Endothelial cell of umbilical vein (primary cell): ENCODE results near the gene GON7. TPM values are rescaled to one million over a fixed set of nuclear protein-coding genes. Genes with fewer than 3 reads are reported as not detected.
"Not testable (repeated sequence)": the region's sequence is repeated elsewhere in the genome, so short reads cannot be mapped to it uniquely, and the experiment has no call there.

Experiments
- BruUV-seq: library from RNA; stranded (reverse); fragments of 400-500 nt; replicated peaks from 2 replicates; lab custom pipeline; 2021; lab: Mats Ljungman, UMichigan
- CTCF ChIA-PET: fragments of 300-600, 350-600 bp; sonication (Branson Sonifier 250); formaldehyde crosslinking; loops from one replicate; lab custom pipeline; 2021; ENCODE audit warnings: antibody characterized with exemption, inconsistent platforms; lab: Charles Lee
- POLR2A ChIA-PET: fragments of 300-600, 350-600 bp; sonication (Branson Sonifier 250); formaldehyde crosslinking; loops from one replicate; lab custom pipeline; 2021; ENCODE audit warnings: antibody characterized with exemption, inconsistent platforms; lab: Charles Lee
- DNase-seq: peaks from one replicate; pipeline ENCODE4 v3.0.0-alpha.2; 2011; ENCODE audit warnings: low read depth, low spot score
- FAIRE-seq: peaks from 2 replicates; lab custom pipeline; 2011; peaks lifted over from hg19 to GRCh38; lab: Jason Lieb, UNC
- H2AFZ ChIP-seq: 2 replicates; pipeline ENCODE4 v1.6.0; 2012; ENCODE audit warnings: low read depth, low read length, control low read depth, inconsistent platforms
- H3K27ac ChIP-seq: 2 replicates; pipeline ENCODE4 v1.5.1; 2011; ENCODE audit warnings: low read depth, mild to moderate bottlenecking, control low read depth, low read length, moderate library complexity; ENCODE audit not compliant: insufficient read depth
- H3K27me3 ChIP-seq, 2 experiments: 2 replicates each; pipeline versions ENCODE4 v1.6.0 to v1.6.1; 2011; ENCODE audit warnings: low read length in 2 of 2, mixed read lengths in 1 of 2; ENCODE audit not compliant: control insufficient read depth in 2 of 2, insufficient read depth in 2 of 2
- H3K36me3 ChIP-seq, 2 experiments: 2 replicates in 1 of 2; 3 replicates in 1 of 2; pipeline ENCODE4 v1.5.1; 2011; ENCODE audit warnings: low read length in 2 of 2, mild to moderate bottlenecking in 1 of 2, moderate library complexity in 1 of 2; ENCODE audit not compliant: control insufficient read depth in 2 of 2, insufficient read depth in 2 of 2; ENCODE audit errors: extremely low read depth in 1 of 2
- H3K4me1 ChIP-seq: 3 replicates; pipeline ENCODE4 v1.5.1; 2011; ENCODE audit warnings: mild to moderate bottlenecking, low read length; ENCODE audit not compliant: control insufficient read depth, insufficient read depth; ENCODE audit errors: extremely low read depth
- H3K4me2 ChIP-seq: 2 replicates; pipeline ENCODE4 v1.6.1; 2011; ENCODE audit warnings: low read length, control low read depth, mixed read lengths; ENCODE audit not compliant: insufficient read depth
- H3K4me3 ChIP-seq, 3 experiments: fragments of 200-600 bp in 1 of 3; sonication (generic), shearing (Covaris generic) in 1 of 3; replicated peaks in 1 of 3; 2 replicates each; pipeline ENCODE4 v1.5.1; 2011 to 2016; ENCODE audit warnings: control low read depth in 3 of 3, low read length in 3 of 3, mild to moderate bottlenecking in 2 of 3, inconsistent platforms in 1 of 3, low read depth in 1 of 3, moderate library complexity in 1 of 3; ENCODE audit not compliant: insufficient read depth in 1 of 3
- H3K79me2 ChIP-seq: 2 replicates; pipeline ENCODE4 v1.6.0; 2012; ENCODE audit warnings: low read length, inconsistent platforms; ENCODE audit not compliant: control insufficient read depth, insufficient read depth
- H3K9ac ChIP-seq: replicated peaks from 2 replicates; pipeline ENCODE3; 2011; ENCODE audit warnings: low read length, control low read depth; ENCODE audit not compliant: insufficient read depth; ENCODE audit errors: extremely low read depth
- H3K9me1 ChIP-seq: replicated peaks from 3 replicates; pipeline ENCODE4 v1.6.0; 2011; ENCODE audit warnings: mild to moderate bottlenecking, low read length; ENCODE audit not compliant: control insufficient read depth, insufficient read depth; ENCODE audit errors: extremely low read depth
- H3K9me3 ChIP-seq: replicated peaks from 2 replicates; pipeline ENCODE4 v1.5.1; 2012; ENCODE audit warnings: low read length, inconsistent platforms; ENCODE audit not compliant: control insufficient read depth, insufficient read depth
- H4K20me1 ChIP-seq: replicated peaks from 2 replicates; pipeline ENCODE3; 2011; ENCODE audit warnings: mild to moderate bottlenecking, low read length; ENCODE audit not compliant: control insufficient read depth, insufficient read depth; ENCODE audit errors: extremely low read depth
- CTCF ChIP-seq, 2 donors: IDR thresholded peaks; 1 replicate in 1 of 2; 2 replicates in 1 of 2; pipeline ENCODE4 v1.5.1; 2011; ENCODE audit warnings: low read length in 2 of 2, mild to moderate bottlenecking in 2 of 2, moderate library complexity in 2 of 2, control low read depth in 1 of 2, inconsistent platforms in 1 of 2, low read depth in 1 of 2; ENCODE audit not compliant: insufficient read depth in 1 of 2; ENCODE audit errors: extremely low read depth in 1 of 2
- EZH2 ChIP-seq: IDR thresholded peaks from 2 replicates; pipeline ENCODE4 v1.6.1; 2012; ENCODE audit warnings: borderline replicate concordance, low read depth, mild to moderate bottlenecking, moderate library complexity, low read length, inconsistent platforms; ENCODE audit not compliant: severe bottlenecking
- FOS ChIP-seq: IDR thresholded peaks from 2 replicates; pipeline ENCODE4 v1.6.1; 2011; ENCODE audit warnings: mild to moderate bottlenecking, low read length, moderate library complexity, borderline replicate concordance; ENCODE audit not compliant: insufficient read depth
- GATA2 ChIP-seq: IDR thresholded peaks from 2 replicates; pipeline ENCODE4 v1.7.0; 2011; ENCODE audit warnings: low read depth, mild to moderate bottlenecking, moderate library complexity, mixed read lengths, low read length; ENCODE audit not compliant: insufficient read length, insufficient read depth
- JUN ChIP-seq: IDR thresholded peaks from 2 replicates; pipeline ENCODE4 v1.6.1; 2011; ENCODE audit warnings: borderline replicate concordance, low read depth; ENCODE audit not compliant: insufficient read length, insufficient read depth
- MAX ChIP-seq: IDR thresholded peaks from 2 replicates; pipeline ENCODE4 v1.6.1; 2011; ENCODE audit not compliant: insufficient read depth, insufficient read length
- MYC ChIP-seq: IDR thresholded peaks from one replicate; pipeline ENCODE4 v1.6.1; 2011; ENCODE audit warnings: mild to moderate bottlenecking, low read depth, low read length
- POLR2A ChIP-seq: IDR thresholded peaks from 2 replicates; pipeline ENCODE4 v1.6.1; 2012; ENCODE audit warnings: low read depth, mild to moderate bottlenecking, control low read depth, low read length
- POLR2AphosphoS5 ChIP-seq: IDR thresholded peaks from 2 replicates; pipeline ENCODE4 v1.6.1; 2012; ENCODE audit warnings: low read depth, mild to moderate bottlenecking, control low read depth, low read length, moderate library complexity; ENCODE audit not compliant: insufficient read depth
- dilution Hi-C: fragments of 300-500 bp; cut with MboI; formaldehyde crosslinking; loops from one replicate; pipeline ENCODE4 v1.15.0; 2019; ENCODE audit warnings: low sequenced_read_pairs; ENCODE audit not compliant: extremely low pct_ligation_motif_present
- intact Hi-C: fragments of 100-400 bp; cut with micrococcal nuclease; formaldehyde crosslinking; loops from one replicate; pipeline ENCODE4 v1.10.0; 2022
- polyA plus RNA-seq, 4 experiments: library from polyadenylated mRNA; depleted of rRNA in 3 of 4; stranded (reverse) in 3 of 4; unstranded in 1 of 4; fragments of >200 nt; gene quantifications; 2 replicates each; pipeline versions ENCODE4 v1.2.1 to v1.2.3, GENCODE V29; 2011 to 2012; ENCODE audit warnings: missing spikeins in 1 of 4
- total RNA-seq: library from RNA; stranded (reverse); gene quantifications from 2 replicates; pipeline ENCODE4 v1.2.3, GENCODE V29; 2021

The GON7 gene
- total and polyA plus RNA-seq, 2 donors (not counting 3 experiments of a cell fraction or from before 2014, with no cell fraction given), result 5.5 to 11.5 TPM

- Histone ChIP-seq H3K79me2 (no peaks in the 10 kb centered on the region), H3K9me1 (no peaks in the 10 kb centered on the region), H3K9ac (no peak overlapping the region), H2AFZ (no peak overlapping the region), H3K4me1 (no peaks in the 10 kb centered on the region), H3K4me2 (no peak overlapping the region), H3K36me3 (no peaks in the 10 kb centered on the region), H3K9me3 (no peaks in the 10 kb centered on the region), H4K20me1 (no peaks in the 10 kb centered on the region), H3K27ac (no peak overlapping the region), H3K27me3 (no peaks in the 10 kb centered on the region), H3K4me3 (no peak overlapping the region)
- intact Hi-C loops, result no loop called here
- ChIA-PET CTCF (interaction anchor here (1.0 to 3.4 kb wide), 4 partner anchors 16 to 223 kb away, joined by 3 to 13 read pairs (median 6); no protein-coding TSS in a partner anchor), POLR2A (no interaction called here)
- no peak for FAIRE-seq
- no TSS peak for BruUV-seq
- no peak for DNase-seq
- TF ChIP-seq MYC (no peak), POLR2A (no peak), CTCF (IDR thresholded peaks at IDR 0.05; ENCODE audit: extremely low read depth in 1 of 2, insufficient read depth in 1 of 2, low read depth in 1 of 2, low read length in 2 of 2) (no peak), MAX (no peak), POLR2AphosphoS5 (no peak), EZH2 (no peak), FOS (no peak), JUN (no peak), GATA2 (no peak)
- dilution Hi-C loops, result no loop called here
Observed at GRCh38 chr14:93175492-93175891, 31.4 kb downstream of the GON7 start.

- BruUV-seq, H3K9me1 ChIP-seq, intact Hi-C loops, POLR2A ChIA-PET, H4K20me1 ChIP-seq, H3K4me1 ChIP-seq, H3K36me3 ChIP-seq, H2AFZ ChIP-seq, dilution Hi-C loops, H3K79me2 ChIP-seq, H3K4me2 ChIP-seq, FAIRE-seq, H3K9ac ChIP-seq, H3K4me3 ChIP-seq, H3K9me3 ChIP-seq, DNase-seq, H3K27ac ChIP-seq, H3K27me3 ChIP-seq: not testable (repeated sequence)
- CTCF ChIA-PET, result interaction anchor here (1.0 to 3.4 kb wide), 6 partner anchors 10 to 223 kb away, joined by 3 to 13 read pairs (median 3); partner anchors contain the start of genes GON7, LYSET, MOAP1 and UBR7
Observed at GRCh38 chr14:93174731-93175130, 32.1 kb downstream of the GON7 start.
